ENCODE results near the gene AGAP3. TPM values are rescaled to one million over a fixed set of nuclear protein-coding genes. Genes with fewer than 3 reads are reported as not detected.

Gene AGAP3
- total and polyA plus RNA-seq, 11 donors: 30.3 to 83.7 (median 55.6) TPM

DNA sequence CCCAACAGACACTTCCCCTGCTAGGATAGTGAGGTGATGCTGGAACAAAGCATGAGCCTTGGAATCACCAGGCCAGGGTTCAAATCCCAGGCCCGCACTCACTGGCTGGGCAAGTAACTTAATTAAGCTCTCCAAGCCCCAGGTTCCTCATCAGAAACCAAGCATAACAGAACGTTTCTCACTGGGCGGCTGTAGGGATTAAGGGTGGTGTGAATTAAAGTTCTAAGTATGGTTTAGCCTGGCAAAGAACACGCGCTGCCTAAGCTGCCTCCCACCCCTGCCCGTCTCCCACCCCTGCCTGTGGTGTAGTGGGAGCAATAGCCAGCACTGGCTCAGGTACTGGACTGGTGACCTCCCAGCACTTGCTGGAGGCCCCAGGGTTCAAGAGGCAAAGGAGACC is 21.3 kb upstream of the AGAP3 start:
- Histone ChIP-seq H3K4me3 (no peak overlapping the region), H3K9me3 (no peaks in the 10 kb centered on the region), H3K27ac (no peak overlapping the region), H3K4me1 (peaks cover 9 to 36% (median 29%) of the 10 kb centered on the region in 12 donors), H3K27me3 (no peaks in the 10 kb centered on the region), H3K36me3 (peaks cover 0 to 66% (median 61%) of the 10 kb centered on the region in 9 donors)
- no peak for ATAC-seq
- no peak for DNase-seq
- TF ChIP-seq, protein P1, sequence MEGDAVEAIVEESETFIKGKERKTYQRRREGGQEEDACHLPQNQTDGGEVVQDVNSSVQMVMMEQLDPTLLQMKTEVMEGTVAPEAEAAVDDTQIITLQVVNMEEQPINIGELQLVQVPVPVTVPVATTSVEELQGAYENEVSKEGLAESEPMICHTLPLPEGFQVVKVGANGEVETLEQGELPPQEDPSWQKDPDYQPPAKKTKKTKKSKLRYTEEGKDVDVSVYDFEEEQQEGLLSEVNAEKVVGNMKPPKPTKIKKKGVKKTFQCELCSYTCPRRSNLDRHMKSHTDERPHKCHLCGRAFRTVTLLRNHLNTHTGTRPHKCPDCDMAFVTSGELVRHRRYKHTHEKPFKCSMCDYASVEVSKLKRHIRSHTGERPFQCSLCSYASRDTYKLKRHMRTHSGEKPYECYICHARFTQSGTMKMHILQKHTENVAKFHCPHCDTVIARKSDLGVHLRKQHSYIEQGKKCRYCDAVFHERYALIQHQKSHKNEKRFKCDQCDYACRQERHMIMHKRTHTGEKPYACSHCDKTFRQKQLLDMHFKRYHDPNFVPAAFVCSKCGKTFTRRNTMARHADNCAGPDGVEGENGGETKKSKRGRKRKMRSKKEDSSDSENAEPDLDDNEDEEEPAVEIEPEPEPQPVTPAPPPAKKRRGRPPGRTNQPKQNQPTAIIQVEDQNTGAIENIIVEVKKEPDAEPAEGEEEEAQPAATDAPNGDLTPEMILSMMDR (IDR thresholded peaks at IDR 0.05): no peak
- no peak for TF ChIP-seq POLR2A (IDR thresholded peaks at IDR 0.05)
- 88 to 91% (median 88%) methylated on average over 6 of the region's 6 CpGs for WGBS, 4 donors
- intact Hi-C loops (cut with DNase I): loop anchor here in 1 of 10 donors (10.0 kb wide), 1 partner anchor 50 kb away; no protein-coding TSS in a partner anchor

DNA sequence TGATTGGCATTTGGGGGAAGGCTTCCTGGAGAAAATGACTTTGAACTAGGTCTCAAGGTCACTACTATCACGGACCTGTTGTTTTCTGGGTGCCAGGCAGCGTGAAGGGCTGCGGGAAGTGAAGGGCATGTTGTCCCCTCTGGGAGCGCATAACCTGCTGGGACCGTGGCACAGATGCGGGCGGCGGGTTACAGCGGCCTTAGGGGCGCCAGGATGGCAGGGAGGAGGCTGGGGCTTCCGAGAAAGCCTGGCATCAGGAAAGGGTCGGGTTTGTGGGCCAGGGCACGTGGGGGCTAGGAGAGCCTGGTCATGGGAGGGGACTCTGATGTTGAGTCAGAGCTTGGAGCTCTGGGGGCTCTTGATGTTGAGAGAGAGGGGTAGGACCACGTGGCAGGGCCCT is 20.8 kb upstream of the AGAP3 start:
- no peak overlapping the region for H3K27ac ChIP-seq
- H3K4me3 ChIP-seq: no peak overlapping the region
- WGBS, 4 donors: 69 to 84% (median 81%) methylated on average over 14 of the region's 14 CpGs
- H3K9me3 ChIP-seq: no peaks in the 10 kb centered on the region
- no peaks in the 10 kb centered on the region for H3K27me3 ChIP-seq
- TF ChIP-seq, protein P1 (IDR thresholded peaks at IDR 0.05): no peak
- ATAC-seq: no peak
- H3K36me3 ChIP-seq: peaks cover 0 to 71% (median 66%) of the 10 kb centered on the region in 9 donors
- peaks cover 9 to 31% (median 26%) of the 10 kb centered on the region in 12 donors for H3K4me1 ChIP-seq
- DNase-seq: no peak
- intact Hi-C loops (cut with DNase I): loop anchor here in 1 of 10 donors (10.0 kb wide), 1 partner anchor 49 kb away; no protein-coding TSS in a partner anchor

DNA sequence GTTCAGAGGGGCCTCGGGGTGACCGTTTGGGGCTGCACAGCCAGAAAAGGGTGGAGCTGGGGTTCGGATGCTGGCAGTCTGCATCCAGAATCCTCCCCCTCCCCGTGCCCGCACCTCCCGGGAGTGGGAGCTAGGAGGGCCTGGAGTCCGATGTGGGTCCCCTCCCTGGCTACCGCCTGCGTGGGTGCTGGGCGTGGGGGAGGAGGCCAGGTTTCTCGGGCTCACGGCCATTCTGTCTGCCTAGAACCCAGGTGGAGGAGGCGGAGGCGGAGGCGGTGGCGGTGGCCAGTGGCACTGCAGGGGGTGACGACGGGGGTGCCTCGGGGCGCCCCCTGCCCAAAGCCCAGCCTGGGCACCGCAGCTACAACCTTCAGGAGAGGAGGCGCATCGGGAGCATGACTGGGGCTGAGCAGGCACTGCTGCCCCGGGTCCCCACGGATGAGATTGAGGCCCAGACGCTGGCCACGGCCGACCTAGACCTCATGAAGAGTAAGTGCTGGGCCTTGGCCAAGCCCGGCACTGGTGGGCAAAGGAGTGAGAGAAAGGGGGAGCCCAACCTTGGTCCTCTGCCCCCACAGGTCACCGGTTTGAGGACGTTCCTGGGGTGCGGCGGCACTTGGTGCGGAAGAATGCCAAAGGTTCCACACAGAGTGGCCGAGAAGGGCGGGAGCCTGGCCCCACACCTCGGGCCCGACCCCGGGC is 19.9 kb upstream of the AGAP3 start:
- no peak overlapping the region for H3K27ac ChIP-seq
- 89 to 95% (median 91%) methylated on average over 36 to 39 of the region's 39 CpGs for WGBS, 4 donors
- H3K27me3 ChIP-seq: no peaks in the 10 kb centered on the region
- no peaks in the 10 kb centered on the region for H3K9me3 ChIP-seq
- DNase-seq (no peak), ATAC-seq (no peak)
- H3K4me1 ChIP-seq: peaks cover 4 to 22% (median 16%) of the 10 kb centered on the region in 12 donors
- no peak overlapping the region for H3K4me3 ChIP-seq
- TF ChIP-seq POLR2A (IDR thresholded peaks at IDR 0.05): no peak
- TF ChIP-seq, protein P1 (IDR thresholded peaks at IDR 0.05): no peak
- H3K36me3 ChIP-seq: peaks cover 0 to 81% (median 75%) of the 10 kb centered on the region in 9 donors
- intact Hi-C loops (cut with DNase I): loop anchor here in 1 of 10 donors (10.0 kb wide), 1 partner anchor 48 kb away; no protein-coding TSS in a partner anchor

DNA sequence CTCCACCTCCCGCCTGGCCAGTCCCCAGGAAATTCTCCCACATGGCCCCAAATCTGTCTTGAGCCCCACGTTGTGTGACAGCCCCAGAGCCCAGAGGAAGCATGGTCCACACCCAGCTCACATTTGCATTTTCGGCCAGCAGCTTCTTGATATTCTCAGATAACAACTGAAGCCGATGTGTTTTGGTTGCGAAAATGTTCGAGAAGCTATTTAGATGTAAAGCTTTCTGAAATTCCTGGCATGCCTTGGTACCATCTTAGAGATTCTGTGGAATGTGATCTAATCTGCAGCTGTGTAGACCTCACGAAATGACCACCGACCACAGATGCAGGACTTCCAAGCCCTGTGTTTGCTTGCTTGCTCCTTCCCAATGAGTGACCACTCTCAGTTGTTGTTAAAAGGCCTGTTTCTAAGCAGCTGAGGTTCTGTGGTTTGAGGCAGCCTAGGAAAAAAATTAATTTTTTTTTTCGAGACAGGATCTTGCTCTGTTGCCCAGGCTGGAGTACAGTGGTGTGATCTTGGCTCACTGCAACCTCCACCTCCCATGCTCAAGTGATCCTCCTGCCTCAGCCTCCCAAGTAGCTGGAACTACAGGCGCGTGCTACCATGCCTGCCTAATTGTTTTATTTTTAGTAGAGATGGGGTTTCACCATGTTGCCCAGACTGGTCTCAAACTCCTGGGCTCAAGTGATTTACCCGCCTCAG is 18.1 kb upstream of the AGAP3 start:
- intact Hi-C loops (cut with DNase I): loop anchor here in 1 of 10 donors (10.0 kb wide), 1 partner anchor 47 kb away; no protein-coding TSS in a partner anchor
- H3K27ac ChIP-seq: no peak overlapping the region
- 78 to 85% (median 82%) methylated on average over 12 of the region's 12 CpGs for WGBS, 4 donors
- TF ChIP-seq POLR2A (IDR thresholded peaks at IDR 0.05): no peak
- TF ChIP-seq, protein P1 (IDR thresholded peaks at IDR 0.05): no peak
- ATAC-seq (no peak), DNase-seq (no peak)
- peaks cover 0 to 6% (median 3%) of the 10 kb centered on the region in 12 donors for H3K4me1 ChIP-seq
- H3K9me3 ChIP-seq: no peaks in the 10 kb centered on the region
- H3K27me3 ChIP-seq: no peaks in the 10 kb centered on the region
- H3K36me3 ChIP-seq: peaks cover 0 to 97% (median 90%) of the 10 kb centered on the region in 9 donors
- H3K4me3 ChIP-seq: no peak overlapping the region
